ENCODE measurements around the gene NDUFS8. TPM values are rescaled to one million over a fixed set of nuclear protein-coding genes. Genes with fewer than 3 reads are reported as not detected.

NDUFS8 gene
- total and polyA plus RNA-seq, 2 of the 13 experiments (the other 11 are each of a cell fraction or from before 2014, with no cell fraction given), result 96.7 to 158 TPM

DNA sequence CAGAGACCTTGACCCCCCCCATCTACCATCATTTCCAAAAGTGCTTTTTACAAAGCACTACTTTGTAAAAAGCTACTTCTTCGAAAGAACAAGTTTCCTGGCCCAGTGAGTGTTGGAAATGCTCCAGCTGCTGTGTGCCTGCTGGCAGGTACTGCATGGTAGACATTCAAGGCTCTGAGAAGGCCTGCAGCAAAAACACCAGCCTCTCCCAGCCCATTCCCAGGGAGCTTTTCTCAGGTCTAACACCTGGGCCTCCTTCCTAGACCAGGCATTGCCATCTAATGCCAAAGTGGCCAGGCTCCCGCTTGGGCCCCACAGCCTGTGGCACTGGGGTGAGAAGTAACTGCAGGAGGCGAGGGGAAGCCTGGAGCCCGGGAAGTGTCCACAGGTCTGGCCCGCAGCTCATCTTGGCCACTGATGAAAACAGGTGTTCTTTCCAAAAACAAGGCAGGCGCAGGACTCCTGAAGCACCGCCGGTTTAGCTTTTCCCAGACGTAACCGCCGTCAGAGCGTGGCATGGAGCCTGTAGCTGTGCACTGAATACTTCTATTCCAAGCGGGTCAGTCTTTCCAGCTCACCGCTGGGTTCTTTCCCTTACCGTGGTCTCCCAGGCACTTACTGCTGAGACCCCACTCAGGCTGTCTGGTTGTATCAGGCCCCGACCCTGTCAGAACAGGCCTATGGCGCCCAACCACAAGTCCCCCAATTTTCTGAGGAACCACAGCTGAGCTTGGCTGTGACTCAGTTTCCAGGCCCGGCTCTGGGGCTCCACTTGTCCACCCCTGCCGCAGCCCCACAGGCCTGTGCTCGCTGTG, 7.1 kb downstream of the NDUFS8 start (continued):
- TF ChIP-seq, protein P1, sequence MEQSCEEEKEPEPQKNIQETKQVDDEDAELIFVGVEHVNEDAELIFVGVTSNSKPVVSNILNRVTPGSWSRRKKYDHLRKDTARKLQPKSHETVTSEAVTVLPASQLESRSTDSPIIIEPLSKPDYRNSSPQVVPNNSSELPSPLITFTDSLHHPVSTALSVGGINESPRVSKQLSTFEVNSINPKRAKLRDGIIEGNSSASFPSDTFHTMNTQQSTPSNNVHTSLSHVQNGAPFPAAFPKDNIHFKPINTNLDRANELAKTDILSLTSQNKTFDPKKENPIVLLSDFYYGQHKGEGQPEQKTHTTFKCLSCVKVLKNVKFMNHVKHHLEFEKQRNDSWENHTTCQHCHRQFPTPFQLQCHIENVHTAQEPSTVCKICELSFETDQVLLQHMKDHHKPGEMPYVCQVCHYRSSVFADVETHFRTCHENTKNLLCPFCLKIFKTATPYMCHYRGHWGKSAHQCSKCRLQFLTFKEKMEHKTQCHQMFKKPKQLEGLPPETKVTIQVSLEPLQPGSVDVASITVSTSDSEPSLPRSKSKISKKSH (CRISPR knock-in tag; IDR thresholded peaks at IDR 0.05; ENCODE audit: borderline replicate concordance), result no peak
- no peak; the same call in 1 of the 2 replicates for TF ChIP-seq ZNF713 (CRISPR knock-in tag; IDR thresholded peaks at IDR 0.05)
- 0 out of 2 replicates have a peak, but pooled peaks have one; percentile 15 for TF ChIP-seq HOXA7 (CRISPR knock-in tag; IDR thresholded peaks at IDR 0.05)
- no peak for TF ChIP-seq RORA (CRISPR knock-in tag; IDR thresholded peaks at IDR 0.05)
- TF ChIP-seq, protein P2, sequence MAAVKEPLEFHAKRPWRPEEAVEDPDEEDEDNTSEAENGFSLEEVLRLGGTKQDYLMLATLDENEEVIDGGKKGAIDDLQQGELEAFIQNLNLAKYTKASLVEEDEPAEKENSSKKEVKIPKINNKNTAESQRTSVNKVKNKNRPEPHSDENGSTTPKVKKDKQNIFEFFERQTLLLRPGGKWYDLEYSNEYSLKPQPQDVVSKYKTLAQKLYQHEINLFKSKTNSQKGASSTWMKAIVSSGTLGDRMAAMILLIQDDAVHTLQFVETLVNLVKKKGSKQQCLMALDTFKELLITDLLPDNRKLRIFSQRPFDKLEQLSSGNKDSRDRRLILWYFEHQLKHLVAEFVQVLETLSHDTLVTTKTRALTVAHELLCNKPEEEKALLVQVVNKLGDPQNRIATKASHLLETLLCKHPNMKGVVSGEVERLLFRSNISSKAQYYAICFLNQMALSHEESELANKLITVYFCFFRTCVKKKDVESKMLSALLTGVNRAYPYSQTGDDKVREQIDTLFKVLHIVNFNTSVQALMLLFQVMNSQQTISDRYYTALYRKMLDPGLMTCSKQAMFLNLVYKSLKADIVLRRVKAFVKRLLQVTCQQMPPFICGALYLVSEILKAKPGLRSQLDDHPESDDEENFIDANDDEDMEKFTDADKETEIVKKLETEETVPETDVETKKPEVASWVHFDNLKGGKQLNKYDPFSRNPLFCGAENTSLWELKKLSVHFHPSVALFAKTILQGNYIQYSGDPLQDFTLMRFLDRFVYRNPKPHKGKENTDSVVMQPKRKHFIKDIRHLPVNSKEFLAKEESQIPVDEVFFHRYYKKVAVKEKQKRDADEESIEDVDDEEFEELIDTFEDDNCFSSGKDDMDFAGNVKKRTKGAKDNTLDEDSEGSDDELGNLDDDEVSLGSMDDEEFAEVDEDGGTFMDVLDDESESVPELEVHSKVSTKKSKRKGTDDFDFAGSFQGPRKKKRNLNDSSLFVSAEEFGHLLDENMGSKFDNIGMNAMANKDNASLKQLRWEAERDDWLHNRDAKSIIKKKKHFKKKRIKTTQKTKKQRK (IDR thresholded peaks at IDR 0.05; ENCODE audit: low read length), result no peak
- TF ChIP-seq ZNF788 (CRISPR knock-in tag; IDR thresholded peaks at IDR 0.05; ENCODE audit: borderline replicate concordance), result no peak
- TF ChIP-seq ZBTB8A (CRISPR knock-in tag; IDR thresholded peaks at IDR 0.05; ENCODE audit: borderline replicate concordance, low read depth), result no peak
- no peak for TF ChIP-seq HNF4A (CRISPR knock-in tag; IDR thresholded peaks at IDR 0.05)
- no peak for TF ChIP-seq MBD4 (IDR thresholded peaks at IDR 0.05; ENCODE audit: borderline replicate concordance, low read length)
- no peak for TF ChIP-seq KLF13 (CRISPR knock-in tag; IDR thresholded peaks at IDR 0.05)
- TF ChIP-seq ARHGAP35 (CRISPR knock-in tag; IDR thresholded peaks at IDR 0.05; ENCODE audit: borderline replicate concordance), result 0 out of 2 replicates have a peak, but pooled peaks have one; percentile 5
- TF ChIP-seq, protein P3, sequence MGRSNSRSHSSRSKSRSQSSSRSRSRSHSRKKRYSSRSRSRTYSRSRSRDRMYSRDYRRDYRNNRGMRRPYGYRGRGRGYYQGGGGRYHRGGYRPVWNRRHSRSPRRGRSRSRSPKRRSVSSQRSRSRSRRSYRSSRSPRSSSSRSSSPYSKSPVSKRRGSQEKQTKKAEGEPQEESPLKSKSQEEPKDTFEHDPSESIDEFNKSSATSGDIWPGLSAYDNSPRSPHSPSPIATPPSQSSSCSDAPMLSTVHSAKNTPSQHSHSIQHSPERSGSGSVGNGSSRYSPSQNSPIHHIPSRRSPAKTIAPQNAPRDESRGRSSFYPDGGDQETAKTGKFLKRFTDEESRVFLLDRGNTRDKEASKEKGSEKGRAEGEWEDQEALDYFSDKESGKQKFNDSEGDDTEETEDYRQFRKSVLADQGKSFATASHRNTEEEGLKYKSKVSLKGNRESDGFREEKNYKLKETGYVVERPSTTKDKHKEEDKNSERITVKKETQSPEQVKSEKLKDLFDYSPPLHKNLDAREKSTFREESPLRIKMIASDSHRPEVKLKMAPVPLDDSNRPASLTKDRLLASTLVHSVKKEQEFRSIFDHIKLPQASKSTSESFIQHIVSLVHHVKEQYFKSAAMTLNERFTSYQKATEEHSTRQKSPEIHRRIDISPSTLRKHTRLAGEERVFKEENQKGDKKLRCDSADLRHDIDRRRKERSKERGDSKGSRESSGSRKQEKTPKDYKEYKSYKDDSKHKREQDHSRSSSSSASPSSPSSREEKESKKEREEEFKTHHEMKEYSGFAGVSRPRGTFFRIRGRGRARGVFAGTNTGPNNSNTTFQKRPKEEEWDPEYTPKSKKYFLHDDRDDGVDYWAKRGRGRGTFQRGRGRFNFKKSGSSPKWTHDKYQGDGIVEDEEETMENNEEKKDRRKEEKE (IDR thresholded peaks at IDR 0.05), result no peak
- TF ChIP-seq ONECUT2 (CRISPR knock-in tag; IDR thresholded peaks at IDR 0.05), result no peak
- no peak for TF ChIP-seq ZNF264 (CRISPR knock-in tag; IDR thresholded peaks at IDR 0.05)
- TF ChIP-seq SATB2 (CRISPR knock-in tag; IDR thresholded peaks at IDR 0.05), result no peak
- 0 out of 2 replicates have a peak, but pooled peaks have one; percentile 29 for TF ChIP-seq KLF15 (CRISPR knock-in tag; IDR thresholded peaks at IDR 0.05; ENCODE audit: borderline replicate concordance)
- TF ChIP-seq, protein P4, sequence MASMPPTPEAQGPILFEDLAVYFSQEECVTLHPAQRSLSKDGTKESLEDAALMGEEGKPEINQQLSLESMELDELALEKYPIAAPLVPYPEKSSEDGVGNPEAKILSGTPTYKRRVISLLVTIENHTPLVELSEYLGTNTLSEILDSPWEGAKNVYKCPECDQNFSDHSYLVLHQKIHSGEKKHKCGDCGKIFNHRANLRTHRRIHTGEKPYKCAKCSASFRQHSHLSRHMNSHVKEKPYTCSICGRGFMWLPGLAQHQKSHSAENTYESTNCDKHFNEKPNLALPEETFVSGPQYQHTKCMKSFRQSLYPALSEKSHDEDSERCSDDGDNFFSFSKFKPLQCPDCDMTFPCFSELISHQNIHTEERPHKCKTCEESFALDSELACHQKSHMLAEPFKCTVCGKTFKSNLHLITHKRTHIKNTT (CRISPR knock-in tag; IDR thresholded peaks at IDR 0.05), result no peak
- peak; percentile 28; the same call in 1 of the 2 replicates for TF ChIP-seq ZNF44 (CRISPR knock-in tag; IDR thresholded peaks at IDR 0.05)
- no peak for TF ChIP-seq ZSCAN12 (CRISPR knock-in tag; IDR thresholded peaks at IDR 0.05)
